AG09309 (cell line): ENCODE measurements around the gene ERC1.
A peak's percentile ranks its signal among the peaks of the same experiment; 100 is the strongest.

Experiments
- DNase-seq: peaks from one replicate; pipeline ENCODE4 v3.0.0-alpha.2; 2010; ENCODE audit warnings: low read depth
- H3K4me3 ChIP-seq: 2 replicates; pipeline ENCODE4 v1.5.1; 2011; ENCODE audit warnings: mild to moderate bottlenecking, low read depth, low read length, moderate library complexity; ENCODE audit not compliant: control insufficient read depth
- TF ChIP-seq, protein P1 (sequence below): IDR thresholded peaks from 2 replicates; pipeline ENCODE4 v1.5.1; 2011; ENCODE audit warnings: mild to moderate bottlenecking, low read depth, low read length, inconsistent platforms; ENCODE audit not compliant: insufficient read depth, control insufficient read depth; ENCODE audit errors: missing control alignments

ERC1 gene

DNA sequence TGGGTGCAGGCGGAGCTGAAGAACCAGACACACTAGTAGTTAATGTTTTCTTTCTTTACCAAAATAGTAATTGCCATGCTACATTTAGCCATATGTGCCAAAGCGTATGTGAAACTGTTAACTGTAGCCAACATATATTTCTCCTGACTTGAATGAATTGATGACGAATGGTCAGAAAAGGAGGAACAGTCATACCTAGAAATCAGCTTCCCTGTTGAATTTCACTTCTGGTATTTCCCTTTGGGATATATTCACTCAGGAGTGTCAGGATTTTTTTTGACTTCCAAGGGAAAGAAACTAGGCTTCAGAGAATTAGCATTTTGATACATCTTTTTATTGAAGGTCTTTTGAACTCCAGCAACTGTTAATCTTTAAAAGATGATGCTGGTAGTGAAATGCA is 87.0 kb downstream of the ERC1 start:
- no peak for DNase-seq
- no peak overlapping the region for H3K4me3 ChIP-seq
- TF ChIP-seq, protein P1, sequence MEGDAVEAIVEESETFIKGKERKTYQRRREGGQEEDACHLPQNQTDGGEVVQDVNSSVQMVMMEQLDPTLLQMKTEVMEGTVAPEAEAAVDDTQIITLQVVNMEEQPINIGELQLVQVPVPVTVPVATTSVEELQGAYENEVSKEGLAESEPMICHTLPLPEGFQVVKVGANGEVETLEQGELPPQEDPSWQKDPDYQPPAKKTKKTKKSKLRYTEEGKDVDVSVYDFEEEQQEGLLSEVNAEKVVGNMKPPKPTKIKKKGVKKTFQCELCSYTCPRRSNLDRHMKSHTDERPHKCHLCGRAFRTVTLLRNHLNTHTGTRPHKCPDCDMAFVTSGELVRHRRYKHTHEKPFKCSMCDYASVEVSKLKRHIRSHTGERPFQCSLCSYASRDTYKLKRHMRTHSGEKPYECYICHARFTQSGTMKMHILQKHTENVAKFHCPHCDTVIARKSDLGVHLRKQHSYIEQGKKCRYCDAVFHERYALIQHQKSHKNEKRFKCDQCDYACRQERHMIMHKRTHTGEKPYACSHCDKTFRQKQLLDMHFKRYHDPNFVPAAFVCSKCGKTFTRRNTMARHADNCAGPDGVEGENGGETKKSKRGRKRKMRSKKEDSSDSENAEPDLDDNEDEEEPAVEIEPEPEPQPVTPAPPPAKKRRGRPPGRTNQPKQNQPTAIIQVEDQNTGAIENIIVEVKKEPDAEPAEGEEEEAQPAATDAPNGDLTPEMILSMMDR, result no peak

DNA sequence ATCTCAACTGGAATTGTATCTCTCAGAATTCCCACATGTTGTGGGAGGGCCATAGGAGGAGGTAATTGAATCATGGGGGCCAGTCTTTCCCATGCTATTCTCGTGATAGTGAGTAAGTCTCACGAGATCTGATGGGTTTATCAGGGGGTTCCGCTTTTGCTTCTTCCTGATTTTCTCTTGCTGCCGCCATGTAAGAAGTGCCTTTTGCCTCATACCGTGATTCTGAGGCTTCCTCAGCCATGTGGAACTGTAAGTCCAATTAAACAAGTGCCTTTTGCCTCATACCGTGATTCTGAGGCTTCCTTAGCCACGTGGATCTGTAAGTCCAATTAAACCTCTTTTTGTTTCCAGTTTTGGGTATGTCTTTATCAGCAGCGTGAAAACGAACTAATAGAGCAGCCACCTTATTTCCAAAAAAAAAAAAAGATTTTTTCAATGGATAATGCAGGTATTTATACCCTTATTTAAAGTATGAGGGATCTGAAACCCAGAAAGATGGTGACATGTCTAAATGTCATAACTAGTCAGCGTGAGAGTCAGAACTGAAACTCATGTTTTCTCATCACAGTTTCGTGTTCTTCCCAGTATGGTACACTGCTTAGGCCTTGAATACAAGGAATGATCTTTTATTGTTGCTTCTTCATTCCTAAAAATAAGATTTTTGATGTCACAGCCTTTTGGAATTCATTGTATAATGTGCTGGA is 89.6 kb downstream of the ERC1 start:
- DNase-seq, result no peak
- TF ChIP-seq, protein P1, result no peak
- no peak overlapping the region for H3K4me3 ChIP-seq

DNA sequence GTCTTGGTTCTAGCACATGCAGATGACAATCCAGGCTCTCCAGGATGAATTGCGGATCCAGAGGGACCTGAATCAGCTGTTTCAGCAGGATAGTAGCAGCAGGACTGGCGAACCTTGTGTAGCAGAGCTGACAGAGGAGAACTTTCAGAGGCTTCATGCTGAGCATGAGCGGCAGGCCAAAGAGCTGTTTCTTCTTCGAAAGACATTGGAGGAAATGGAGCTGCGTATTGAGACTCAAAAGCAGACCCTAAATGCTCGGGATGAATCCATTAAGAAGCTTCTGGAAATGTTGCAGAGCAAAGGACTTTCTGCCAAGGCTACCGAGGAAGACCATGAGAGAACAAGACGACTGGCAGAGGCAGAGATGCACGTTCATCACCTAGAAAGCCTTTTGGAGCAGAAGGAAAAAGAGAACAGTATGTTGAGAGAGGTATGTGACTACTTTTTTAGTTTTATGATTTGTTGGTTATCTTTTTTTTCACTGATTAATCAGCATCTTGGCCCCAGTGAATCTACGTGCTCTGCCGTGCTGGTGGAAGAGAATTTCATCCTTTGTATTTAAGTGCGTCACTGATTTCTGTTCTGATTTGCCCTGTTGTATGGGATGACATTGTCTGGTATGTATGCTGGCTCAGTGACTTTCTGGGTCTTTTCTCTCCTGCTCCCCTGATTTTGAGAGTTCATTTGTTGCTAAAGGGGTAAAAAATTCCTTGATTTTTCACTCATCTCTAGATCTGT is 92.3 kb downstream of the ERC1 start:
- H3K4me3 ChIP-seq, result no peak overlapping the region
- TF ChIP-seq, protein P1, result no peak
- no peak for DNase-seq

DNA sequence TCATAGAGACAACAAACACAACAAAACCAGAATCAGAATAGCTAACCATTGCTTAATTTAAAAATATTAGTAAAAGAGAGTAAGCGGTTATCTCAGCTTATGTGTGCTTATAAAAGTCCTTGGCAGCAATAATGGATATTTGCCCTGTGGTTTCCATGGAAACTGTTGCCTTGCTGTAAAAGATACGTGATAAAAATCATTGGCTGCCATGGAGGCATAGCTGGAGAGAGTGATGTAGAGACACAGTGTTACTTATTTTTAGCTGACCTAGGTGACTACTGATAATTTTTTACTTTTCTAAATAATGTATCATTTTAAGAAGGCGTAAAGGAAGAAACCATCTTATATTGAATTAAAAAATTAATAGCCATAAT is 92.9 kb downstream of the ERC1 start:
- no peak overlapping the region for H3K4me3 ChIP-seq
- peak; percentile 61 for DNase-seq
- TF ChIP-seq, protein P1, result no peak

DNA sequence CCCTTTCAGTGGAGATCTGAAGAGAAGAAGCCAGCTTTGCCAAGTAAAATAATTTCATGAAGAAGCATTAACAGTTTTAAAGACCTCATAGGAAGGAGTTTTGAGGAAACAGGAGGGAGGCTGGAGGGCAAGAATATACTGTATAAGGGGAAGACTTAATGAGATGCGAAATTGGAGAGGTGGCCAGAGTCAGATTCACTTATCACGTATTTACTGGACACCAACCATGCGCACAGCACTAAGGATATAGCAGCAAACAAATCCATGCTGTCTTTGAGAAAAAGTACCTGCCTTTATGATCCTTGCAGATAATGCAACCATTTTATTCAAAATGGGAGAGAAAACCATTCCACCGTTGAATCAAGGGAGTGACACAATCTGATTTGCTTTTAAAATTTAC is 100.3 kb downstream of the ERC1 start:
- H3K4me3 ChIP-seq, result no peak overlapping the region
- no peak for DNase-seq

DNA sequence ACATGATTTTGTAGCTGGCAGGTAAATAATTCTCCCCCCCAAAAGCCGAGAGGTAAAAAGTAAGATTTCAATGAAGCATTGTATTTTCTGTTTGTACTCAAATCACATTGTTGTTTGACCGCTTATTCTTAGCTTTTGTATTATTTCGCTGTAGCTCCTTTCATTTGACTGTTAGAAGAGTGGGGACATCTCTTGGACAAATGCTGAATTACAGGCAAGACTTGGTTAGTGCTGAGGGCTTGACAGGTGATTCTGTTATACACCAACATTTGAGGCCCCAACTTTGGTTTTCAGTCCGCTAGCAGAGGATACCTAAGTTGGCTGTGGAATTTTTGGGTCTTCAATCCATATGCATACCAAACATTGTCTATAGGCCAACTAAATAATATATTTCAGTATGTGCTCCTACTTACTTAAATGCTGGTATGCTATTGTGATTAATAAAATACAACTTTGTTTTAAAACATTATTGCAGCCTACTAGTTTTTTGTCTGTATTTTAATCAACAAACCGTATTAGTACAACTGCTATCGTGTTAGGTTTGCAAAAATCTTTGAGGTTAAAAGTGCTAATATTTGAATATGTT is 102.2 kb downstream of the ERC1 start:
- DNase-seq, result peak; percentile 24
- TF ChIP-seq, protein P1, result peak; percentile 71

More for the DNA sequence above, 100.3 kb downstream of the ERC1 start:
- TF ChIP-seq, protein P1, result no peak

More for the DNA sequence above, 102.2 kb downstream of the ERC1 start:
- H3K4me3 ChIP-seq, result no peak overlapping the region
